Measurements from ENCODE around the gene HPCAL1. TPM values are rescaled to one million over a fixed set of nuclear protein-coding genes. Genes with fewer than 3 reads are reported as not detected.

Gene HPCAL1
- total RNA-seq, 2 donors from 2014 or later = 27.2 to 27.4 TPM

GRCh38 chr2:10419553-10420257 is 117.0 kb downstream of the HPCAL1 start:
- ATAC-seq = no peak
- DNase-seq = no peak
- intact Hi-C loops (cut with DNase I) = loop anchor here in 1 of 2 donors (5.0 kb wide), 1 partner anchor 287 kb away; no protein-coding TSS in a partner anchor

- DNase-seq (no peak), ATAC-seq (no peak)
- intact Hi-C loops (cut with DNase I) = loop anchor here in 1 of 2 donors (5.0 kb wide), 1 partner anchor 290 kb away; no protein-coding TSS in a partner anchor
These were observed 119.5 kb downstream of the HPCAL1 start for GRCh38 chr2:10422251-10422650.

GRCh38 chr2:10422732-10423399 is 120.2 kb downstream of the HPCAL1 start:
- ATAC-seq (no peak), DNase-seq (no peak)
- intact Hi-C loops (cut with DNase I) = loop anchor here in 1 of 2 donors (5.0 kb wide), 1 partner anchor 291 kb away; no protein-coding TSS in a partner anchor

- ATAC-seq = no peak
- DNase-seq = no peak
- intact Hi-C loops (cut with DNase I) = loop anchor here in 1 of 2 donors (5.0 kb wide), 1 partner anchor 291 kb away; no protein-coding TSS in a partner anchor
These were observed 120.7 kb downstream of the HPCAL1 start for GRCh38 chr2:10423400-10423774.

GRCh38 chr2:10424051-10424450 is 121.3 kb downstream of the HPCAL1 start:
- ATAC-seq (peak in 1 of 2 donors; percentile 74), DNase-seq (no peak)
- intact Hi-C loops (cut with DNase I) = loop anchor here in 1 of 2 donors (5.0 kb wide), 1 partner anchor 292 kb away; no protein-coding TSS in a partner anchor

GRCh38 chr2:10424916-10425505 is 122.3 kb downstream of the HPCAL1 start:
- DNase-seq (no peak), ATAC-seq (no peak)
- intact Hi-C loops (cut with DNase I) = loop anchor here in 1 of 2 donors (5.0 kb wide), 1 partner anchor 293 kb away; no protein-coding TSS in a partner anchor

- ATAC-seq (no peak), DNase-seq (no peak)
- intact Hi-C loops (cut with DNase I) = no loop called here
These were observed 123.0 kb downstream of the HPCAL1 start for GRCh38 chr2:10425699-10426098.

GRCh38 chr2:10426726-10427617 is 124.3 kb downstream of the HPCAL1 start:
- DNase-seq (no peak), ATAC-seq (no peak)
- intact Hi-C loops (cut with DNase I) = no loop called here

GRCh38 chr2:10427618-10427949 is 124.9 kb downstream of the HPCAL1 start:
- no peak for DNase-seq
- intact Hi-C loops (cut with DNase I) = no loop called here
- ATAC-seq = no peak

GRCh38 chr2:10428355-10428754 is 125.7 kb downstream of the HPCAL1 start:
- no peak for ATAC-seq
- intact Hi-C loops (cut with DNase I) = no loop called here
- no peak for DNase-seq

- intact Hi-C loops (cut with DNase I) = no loop called here
- ATAC-seq (no peak), DNase-seq (no peak)
These were observed 126.2 kb downstream of the HPCAL1 start for GRCh38 chr2:10428924-10429323.

GRCh38 chr2:10430886-10431622 is 128.3 kb downstream of the HPCAL1 start:
- DNase-seq (no peak), ATAC-seq (no peak)
- intact Hi-C loops (cut with DNase I) = loop anchor here in 1 of 2 donors (10.0 kb wide), 1 partner anchor 616 kb away; no protein-coding TSS in a partner anchor

- intact Hi-C loops (cut with DNase I) = loop anchor here in 1 of 2 donors (10.0 kb wide), 1 partner anchor 617 kb away; no protein-coding TSS in a partner anchor
These were observed 129.1 kb downstream of the HPCAL1 start for GRCh38 chr2:10431797-10432196.

GRCh38 chr2:10432311-10433181 is 129.8 kb downstream of the HPCAL1 start:
- intact Hi-C loops (cut with DNase I) = loop anchor here in 1 of 2 donors (10.0 kb wide), 1 partner anchor 618 kb away; no protein-coding TSS in a partner anchor
- ATAC-seq (peak; percentile 32 to 65), DNase-seq (no peak)

More at GRCh38 chr2:10431797-10432196, 129.1 kb downstream of the HPCAL1 start:
- no peak for DNase-seq
- ATAC-seq = peak in 1 of 2 donors; percentile 22

- ATAC-seq (no peak), DNase-seq (no peak)
- intact Hi-C loops (cut with DNase I) = loop anchor here in 1 of 2 donors (10.0 kb wide), 1 partner anchor 619 kb away; no protein-coding TSS in a partner anchor
These were observed 130.7 kb downstream of the HPCAL1 start for GRCh38 chr2:10433264-10433946.

Measured in left cardiac atrium (tissue), 4 donors.